ENCODE results near the gene CHST15.

CHST15 gene

GRCh38 chr10:124066781-124067714 lies 26.4 kb downstream of the CHST15 start:
- DNase-seq (ENCODE audit: low spot score) (no peak), FAIRE-seq (no peak)

DNA sequence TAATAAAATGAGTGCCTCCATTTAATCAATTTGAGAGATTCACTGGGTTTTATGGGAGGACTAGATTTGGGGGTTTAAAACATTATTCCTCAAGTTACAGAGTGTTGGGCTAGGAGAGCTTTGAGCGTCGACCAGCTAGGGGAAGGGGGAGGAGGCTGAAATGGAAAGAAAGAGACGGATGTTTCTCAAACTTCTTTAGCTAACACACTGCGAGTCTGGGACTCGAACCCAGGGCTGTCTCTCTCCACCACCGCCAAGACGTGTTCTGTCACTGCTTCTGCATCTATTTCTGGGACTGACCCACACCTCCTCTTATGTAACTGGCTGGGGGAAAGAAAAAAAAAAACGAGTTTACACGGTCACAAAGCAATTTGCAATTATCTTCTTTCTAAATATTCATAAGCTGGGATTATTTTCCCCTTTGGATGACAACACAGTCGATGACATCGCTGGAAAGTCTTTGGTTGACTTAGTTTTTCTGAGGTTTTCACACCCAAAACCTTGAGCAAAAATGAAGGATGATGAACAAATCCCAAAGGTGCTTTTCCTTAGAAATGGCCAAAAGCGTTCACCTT lies 27.2 kb downstream of the CHST15 start:
- no peak for FAIRE-seq
- DNase-seq (ENCODE audit: low spot score), result no peak

- DNase-seq (ENCODE audit: low spot score), result no peak
- no peak for FAIRE-seq
Measured at GRCh38 chr10:124065382-124066125, 27.8 kb downstream of the CHST15 start.

- DNase-seq (ENCODE audit: low spot score) (no peak), FAIRE-seq (no peak)
Measured at GRCh38 chr10:124064676-124065075, 28.7 kb downstream of the CHST15 start.

DNA sequence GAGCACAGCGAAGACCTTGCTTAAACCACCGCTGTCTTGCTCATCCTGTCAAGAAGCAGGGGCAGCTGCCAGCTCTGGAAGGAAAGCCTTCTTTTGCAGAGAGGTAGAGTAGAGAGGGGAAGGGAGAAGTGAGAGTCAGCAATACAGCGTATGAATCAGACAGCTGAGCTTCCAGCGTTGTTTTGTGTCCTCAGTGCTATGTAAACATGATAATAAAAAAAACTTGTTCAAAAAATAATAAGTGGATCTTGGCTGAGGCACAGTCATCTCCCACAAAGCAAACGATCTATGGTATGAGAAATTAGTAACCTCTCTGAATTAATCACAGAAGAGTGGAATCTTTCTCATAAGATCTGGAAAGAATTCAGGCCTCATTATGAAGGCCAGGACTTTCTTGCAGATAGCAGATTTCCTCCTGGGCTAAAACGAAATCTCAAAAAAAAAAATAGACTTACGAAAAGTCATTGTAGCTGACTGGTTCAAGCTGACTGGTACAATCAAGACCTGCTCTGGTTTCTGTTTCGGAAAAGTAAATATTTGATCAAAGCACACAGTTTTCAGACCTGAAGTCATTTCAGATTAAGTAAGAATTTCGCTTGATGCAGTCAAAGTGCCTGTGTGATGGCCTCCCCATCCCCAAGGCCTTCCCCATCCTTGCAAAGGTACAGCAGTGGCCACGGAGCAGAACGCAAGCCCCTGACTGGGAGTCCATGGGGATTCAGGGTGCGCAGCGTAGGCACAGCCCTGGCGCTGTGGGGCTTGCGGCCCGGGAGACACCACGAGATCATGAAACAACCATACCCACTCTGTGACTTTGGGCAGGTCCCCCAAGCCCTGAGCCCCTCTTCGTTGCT lies 29.4 kb downstream of the CHST15 start:
- peak; percentile 30 for DNase-seq (ENCODE audit: low spot score)
- FAIRE-seq, result no peak

GRCh38 chr10:124062390-124062789 lies 31.0 kb downstream of the CHST15 start:
- FAIRE-seq (no peak), DNase-seq (ENCODE audit: low spot score) (no peak)

DNA sequence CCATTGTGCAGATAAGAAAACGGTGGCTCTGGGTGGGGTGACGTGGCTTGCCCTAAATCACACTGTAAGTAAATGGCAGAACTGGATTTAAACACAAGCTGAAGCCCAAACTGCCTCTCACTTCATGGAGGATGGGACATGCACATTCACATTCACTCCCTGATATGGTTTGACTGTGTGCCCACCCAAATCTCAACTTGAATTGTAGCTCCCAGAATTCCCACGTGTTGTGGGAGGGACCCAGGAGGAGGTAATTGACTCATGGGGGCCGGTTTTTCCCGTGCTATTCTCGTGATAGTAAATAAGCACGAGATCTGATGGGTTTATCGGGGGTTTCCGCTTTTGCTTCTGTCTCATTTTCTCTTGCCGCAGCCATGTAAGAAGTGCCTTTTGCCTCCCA lies 32.4 kb downstream of the CHST15 start:
- no peak for DNase-seq (ENCODE audit: low spot score)
- FAIRE-seq, result no peak

- DNase-seq (ENCODE audit: low spot score) (no peak), FAIRE-seq (no peak)
Measured at GRCh38 chr10:124060148-124060720, 33.2 kb downstream of the CHST15 start.

GRCh38 chr10:124059551-124059950 lies 33.8 kb downstream of the CHST15 start:
- DNase-seq (ENCODE audit: low spot score) (no peak), FAIRE-seq (no peak)

- FAIRE-seq, result no peak
- no peak for DNase-seq (ENCODE audit: low spot score)
Measured at GRCh38 chr10:124058346-124059003, 34.9 kb downstream of the CHST15 start.

GRCh38 chr10:124057601-124058000 lies 35.8 kb downstream of the CHST15 start:
- DNase-seq (ENCODE audit: low spot score) (no peak), FAIRE-seq (no peak)

DNA sequence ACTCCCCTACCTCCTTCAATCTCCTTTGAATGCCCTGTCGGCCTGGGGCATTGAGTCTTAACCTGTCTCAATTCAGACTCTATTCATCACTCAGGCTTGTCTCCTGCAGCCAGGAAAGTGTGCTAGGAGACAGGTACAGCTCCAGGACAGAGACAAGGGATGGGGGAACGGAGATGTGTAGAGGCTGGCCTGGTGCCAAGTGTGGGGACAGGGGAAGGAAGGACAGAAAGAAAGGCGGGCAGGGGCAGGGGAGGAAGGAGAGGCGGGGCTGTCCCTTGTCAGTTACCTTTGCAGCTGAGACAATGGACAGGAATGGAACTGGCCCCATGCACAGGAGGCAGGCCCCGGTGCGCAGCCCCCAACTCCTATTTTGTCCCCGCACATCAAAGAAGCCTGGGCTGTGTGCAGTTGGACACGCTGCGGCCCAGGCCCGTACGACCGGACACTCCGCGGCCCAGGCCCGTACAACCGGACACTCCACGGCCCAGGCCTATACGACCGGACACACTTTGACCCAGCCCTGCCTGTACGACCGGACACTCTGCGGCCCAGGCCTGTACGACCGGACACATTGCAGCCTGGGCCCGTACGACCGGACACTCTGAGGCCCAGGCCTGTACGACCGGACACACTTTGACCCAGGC lies 36.9 kb downstream of the CHST15 start:
- FAIRE-seq (no peak), DNase-seq (ENCODE audit: low spot score) (no peak)

DNA sequence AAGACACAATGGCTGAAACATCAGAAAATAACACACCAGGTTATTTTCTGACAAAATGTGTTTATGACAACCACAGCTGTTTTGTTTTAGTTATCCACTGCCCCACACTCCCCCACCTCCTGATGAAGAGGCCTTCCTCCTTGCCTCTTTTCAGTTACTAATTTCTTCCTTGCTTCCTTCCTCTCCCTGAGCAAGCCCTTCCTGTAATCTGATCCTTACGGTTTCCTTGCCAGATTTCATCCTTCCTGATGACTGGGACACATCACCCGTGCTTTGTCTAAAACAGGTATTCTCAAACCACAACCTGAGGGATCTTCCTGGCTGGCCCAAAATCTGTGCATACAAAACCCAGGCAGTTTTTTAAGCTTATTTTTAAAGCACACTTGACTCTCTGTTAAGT lies 39.4 kb downstream of the CHST15 start:
- FAIRE-seq (no peak), DNase-seq (ENCODE audit: low spot score) (no peak)

GRCh38 chr10:124052561-124052960 lies 40.8 kb downstream of the CHST15 start:
- FAIRE-seq (no peak), DNase-seq (ENCODE audit: low spot score) (no peak)

DNA sequence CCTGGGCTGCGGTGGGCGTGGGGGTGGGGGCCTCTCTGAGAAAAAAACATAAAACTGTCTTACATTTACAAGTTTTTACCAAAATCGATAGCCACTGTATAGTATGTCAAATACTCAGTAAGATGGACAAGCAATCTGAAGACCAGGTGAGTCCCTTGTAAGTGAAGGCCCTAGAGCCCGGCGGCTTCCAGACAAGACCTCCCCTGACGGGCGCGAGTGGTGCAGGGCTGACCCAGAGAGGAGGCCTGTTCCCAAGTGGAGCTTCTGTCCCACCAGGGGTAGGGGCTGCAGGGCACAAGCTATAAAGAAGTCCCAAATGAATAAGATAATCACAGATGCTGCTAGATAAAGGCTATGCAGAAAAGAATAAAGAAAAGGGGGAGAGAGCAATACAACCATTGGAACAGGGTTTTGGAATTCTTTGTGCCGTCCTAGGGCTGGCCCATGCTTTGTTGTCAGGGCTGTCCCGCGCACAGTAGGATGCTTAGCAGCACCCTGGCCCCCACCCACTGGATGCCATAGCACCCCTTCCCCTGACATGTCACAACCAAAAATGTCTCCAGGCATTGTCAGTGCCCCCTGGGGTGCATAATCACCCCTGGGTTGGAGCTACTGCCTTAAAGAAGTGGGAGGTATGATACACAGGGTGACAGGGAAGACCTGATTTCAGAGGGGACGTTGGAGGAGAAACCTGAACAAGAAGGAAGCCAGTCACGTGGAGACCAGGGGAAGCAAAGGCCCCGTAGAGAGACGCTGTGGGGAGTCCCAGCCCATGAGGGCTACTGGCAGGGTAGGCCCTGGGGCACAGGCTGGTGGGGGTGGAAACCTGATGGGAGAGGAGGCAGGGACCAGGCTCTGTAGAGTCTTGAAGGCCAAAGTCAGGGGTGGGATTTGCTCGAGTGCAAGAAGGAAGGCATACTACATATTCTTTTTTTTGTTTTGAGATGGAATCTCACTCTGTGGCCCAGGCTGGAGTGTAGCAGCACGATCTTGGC lies 43.1 kb downstream of the CHST15 start:
- FAIRE-seq (peak; percentile 53), DNase-seq (ENCODE audit: low spot score) (no peak)

- FAIRE-seq, result no peak
- peak; percentile 48 for DNase-seq (ENCODE audit: low spot score)
Measured at GRCh38 chr10:124049484-124049883, 43.9 kb downstream of the CHST15 start.

GRCh38 chr10:124048371-124049290 lies 44.8 kb downstream of the CHST15 start:
- no peak for DNase-seq (ENCODE audit: low spot score)
- no peak for FAIRE-seq

Data from urothelium cell line (cell line).